Lung (tissue), 12 donors: Measurements from ENCODE around the gene AAR2. TPM values are rescaled to one million over a fixed set of nuclear protein-coding genes. Genes with fewer than 3 reads are reported as not detected.

Experiments used
- ATAC-seq: fragments of 200-7000 bp; cut with Tn5 transposase; one replicate; pipeline ENCODE4 v1.9.1; 2020; ENCODE audit warnings: moderate number of reproducible peaks; ENCODE audit not compliant: insufficient read depth, low FRiP score
- DNase-seq, 3 donors: peaks; one replicate each; pipeline ENCODE4 v3.0.0-alpha.2; 2013 to 2017
- H3K27ac ChIP-seq, 2 donors: one replicate each; pipeline ENCODE4 v1.5.1; 2013; ENCODE audit warnings: mild to moderate bottlenecking in 2 of 2, moderate library complexity in 2 of 2, control low read depth in 1 of 2, inconsistent platforms in 1 of 2, low read depth in 1 of 2, low read length in 1 of 2
- H3K27me3 ChIP-seq, 3 donors: one replicate each; pipeline ENCODE4 v1.5.1; 2013; ENCODE audit warnings: low read length in 2 of 3; ENCODE audit not compliant: control insufficient read depth in 3 of 3, insufficient read depth in 3 of 3
- H3K36me3 ChIP-seq, 4 donors: one replicate each; pipeline ENCODE4 v1.5.1; 2013; ENCODE audit warnings: low read length in 4 of 4, mild to moderate bottlenecking in 1 of 4, moderate library complexity in 1 of 4; ENCODE audit not compliant: control insufficient read depth in 4 of 4, insufficient read depth in 4 of 4
- H3K4me1 ChIP-seq, 5 donors: one replicate each; pipeline ENCODE4 v1.5.1; 2013; ENCODE audit warnings: low read length in 5 of 5, mild to moderate bottlenecking in 2 of 5, moderate library complexity in 1 of 5; ENCODE audit not compliant: control insufficient read depth in 5 of 5, insufficient read depth in 5 of 5
- H3K4me3 ChIP-seq: one replicate; pipeline ENCODE4 v1.5.1; 2013; ENCODE audit warnings: mild to moderate bottlenecking, control low read depth, moderate library complexity
- H3K9ac ChIP-seq, 2 donors: one replicate each; pipeline ENCODE4 v1.5.1; 2013; ENCODE audit warnings: low read length in 2 of 2, control low read depth in 1 of 2; ENCODE audit not compliant: insufficient read depth in 1 of 2
- H3K9me3 ChIP-seq, 4 donors: one replicate each; pipeline ENCODE4 v1.5.1; 2013; ENCODE audit warnings: low read length in 3 of 4, mild to moderate bottlenecking in 1 of 4, moderate library complexity in 1 of 4; ENCODE audit not compliant: control insufficient read depth in 4 of 4, insufficient read depth in 3 of 4
- CTCF ChIP-seq: IDR thresholded peaks from 2 replicates; pipeline ENCODE4 v1.5.1; 2012; ENCODE audit warnings: mild to moderate bottlenecking; ENCODE audit errors: control extremely low read depth, extremely low read depth
- WGBS, 2 donors: extraction: QIAGEN DNeasy Blood & Tissue Kit; methylation state at CpG; one replicate each; pipeline ENCODE4 v1.1.7; 2013; 5-methylcytosine and 5-hydroxymethylcytosine counted together
- polyA plus RNA-seq, 2 donors: library from polyadenylated mRNA; stranded (reverse); fragments of 200-250 nt; gene quantifications; one replicate each; pipeline ENCODE4 v1.2.1, GENCODE V29; 2013
- total RNA-seq, 2 donors: library from RNA; depleted of rRNA in 1 of 2; stranded (reverse); fragments of >200 nt in 1 of 2; gene quantifications; one replicate each; pipeline ENCODE4 v1.2.1, GENCODE V29; 2014 to 2021
- donor health status: control.
- donor health status: control.
- donor health status: Bipolar disorder and iron deficiency.
- donor health status: healthy.
- donor health status: DM: yes; HTN: yes; CAD: no.

Gene AAR2
- total and polyA plus RNA-seq, 4 donors = 18.1 to 31.2 (median 29.3) TPM

GRCh38 chr20:36225666-36226065 is 10.6 kb upstream of the AAR2 start:
- Histone ChIP-seq H3K4me1 (no peaks in the 10 kb centered on the region), H3K27ac (no peak overlapping the region), H3K36me3 (peaks cover 0 to 14% (median 8%) of the 10 kb centered on the region in 4 donors), H3K9ac (no peak overlapping the region), H3K4me3 (no peak overlapping the region), H3K9me3 (no peaks in the 10 kb centered on the region), H3K27me3 (no peaks in the 10 kb centered on the region)
- no peak for TF ChIP-seq CTCF
- 84 to 92% methylated on average over 7 of the region's 7 CpGs for WGBS, 2 donors
- ATAC-seq (no peak), DNase-seq (no peak)

DNA sequence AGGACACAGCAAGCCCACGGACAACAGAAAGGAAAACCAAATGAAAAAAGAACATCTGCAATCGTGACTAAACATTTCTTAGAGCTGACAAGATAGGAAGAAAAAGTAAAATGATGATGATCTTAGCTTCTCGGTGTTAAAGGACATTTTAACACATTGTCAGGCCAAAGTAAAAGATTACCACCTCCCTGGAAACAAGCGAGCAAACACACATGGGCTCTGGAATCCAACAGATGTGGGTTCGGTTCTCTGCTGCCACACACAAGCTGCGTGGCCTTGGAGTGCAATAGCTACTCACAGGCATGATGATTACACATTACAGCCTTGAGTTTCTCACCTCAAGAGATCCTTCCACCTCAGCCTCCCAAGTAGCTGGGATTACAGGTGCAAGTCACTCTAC is 7.5 kb upstream of the AAR2 start:
- no peak overlapping the region for H3K9ac ChIP-seq
- no peak for TF ChIP-seq CTCF
- H3K4me3 ChIP-seq = no peak overlapping the region
- no peaks in the 10 kb centered on the region for H3K27me3 ChIP-seq
- H3K4me1 ChIP-seq = no peaks in the 10 kb centered on the region
- 50 to 70% methylated on average over 6 of the region's 6 CpGs for WGBS, 2 donors
- H3K36me3 ChIP-seq = peaks cover 0 to 9% (median 8%) of the 10 kb centered on the region in 4 donors
- ATAC-seq (no peak), DNase-seq (no peak)
- H3K27ac ChIP-seq = no peak overlapping the region
- no peaks in the 10 kb centered on the region for H3K9me3 ChIP-seq

DNA sequence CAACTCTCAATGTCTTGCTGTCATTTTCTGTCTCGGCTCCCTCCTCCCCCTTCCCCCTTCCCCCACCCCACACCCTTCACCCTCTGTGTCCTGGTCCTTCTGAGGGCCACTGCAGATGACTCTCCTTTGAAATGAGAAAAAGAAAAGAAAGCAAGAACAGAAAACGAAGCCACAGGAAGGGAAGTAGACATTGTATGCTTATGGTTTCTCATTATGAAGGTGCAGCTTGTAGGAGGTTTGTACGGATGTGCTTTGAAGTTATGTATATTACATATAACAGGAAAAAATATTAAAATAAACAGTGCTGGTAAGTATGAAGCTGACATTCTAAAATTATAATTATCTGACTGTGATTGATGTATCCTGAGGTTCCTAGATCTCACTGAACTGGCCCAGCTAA is 6.3 kb upstream of the AAR2 start:
- no peaks in the 10 kb centered on the region for H3K4me1 ChIP-seq
- TF ChIP-seq CTCF = no peak
- 30 to 49% methylated on average over 3 of the region's 3 CpGs for WGBS, 2 donors

DNA sequence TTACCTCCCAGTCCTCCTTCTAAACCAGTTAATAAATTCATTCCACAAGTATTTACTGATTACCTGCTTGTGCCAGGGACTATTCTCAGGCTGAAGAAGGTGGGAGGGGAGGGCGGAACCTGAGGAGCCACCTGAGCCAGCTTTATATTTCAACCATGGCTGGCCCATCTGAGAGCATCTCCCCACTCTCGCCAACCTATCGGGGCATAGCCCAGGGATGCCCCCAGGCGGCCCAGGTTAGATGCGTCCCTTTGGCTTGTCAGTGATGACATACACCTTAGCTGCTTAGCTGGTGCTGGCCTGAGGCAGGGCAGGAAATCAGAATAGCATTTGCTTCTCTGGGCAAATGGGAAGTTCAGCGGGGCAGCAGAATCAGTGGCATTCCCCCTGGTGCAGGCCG is 4.9 kb upstream of the AAR2 start:
- Histone ChIP-seq H3K36me3 (peaks cover 0 to 5% (median 5%) of the 10 kb centered on the region in 4 donors), H3K9ac (no peak overlapping the region), H3K27ac (no peak overlapping the region), H3K4me1 (peaks cover 0 to 4% (median 0%) of the 10 kb centered on the region in 5 donors), H3K4me3 (no peak overlapping the region), H3K27me3 (no peaks in the 10 kb centered on the region), H3K9me3 (no peaks in the 10 kb centered on the region)
- no peak for ATAC-seq
- no peak for DNase-seq
- 94 to 95% methylated on average over 7 of the region's 7 CpGs for WGBS, 2 donors
- TF ChIP-seq CTCF = no peak

More for the DNA sequence above, 6.3 kb upstream of the AAR2 start:
- Histone ChIP-seq H3K9ac (no peak overlapping the region), H3K27ac (no peak overlapping the region), H3K27me3 (no peaks in the 10 kb centered on the region), H3K9me3 (no peaks in the 10 kb centered on the region), H3K36me3 (peaks cover 0 to 9% (median 8%) of the 10 kb centered on the region in 4 donors), H3K4me3 (no peak overlapping the region)
- ATAC-seq (no peak), DNase-seq (no peak)
